HCT116 (cell line): ENCODE results near the gene OR10AG1. TPM values are rescaled to one million over a fixed set of nuclear protein-coding genes. Genes with fewer than 3 reads are reported as not detected.

ENCODE experiments used
- ATAC-seq: fragments of 200-7000 bp; cut with Tn5 transposase; 2 replicates; pipeline ENCODE4 v1.9.1; 2020; ENCODE audit warnings: mild to moderate bottlenecking, moderate library complexity
- BruUV-seq: library from RNA; stranded (reverse); fragments of 400-500 nt; replicated peaks from 2 replicates; lab custom pipeline; 2021; lab: Mats Ljungman, UMichigan
- CTCF ChIA-PET: fragments of 300-600 bp; sonication (Branson Sonifier 250); formaldehyde crosslinking; loops from one replicate; lab custom pipeline; 2021; ENCODE audit warnings: antibody characterized with exemption; lab: Charles Lee
- POLR2A ChIA-PET: fragments of 300-600, 350-600 bp; sonication (Branson Sonifier 250); formaldehyde crosslinking; loops from one replicate; lab custom pipeline; 2021; ENCODE audit warnings: antibody characterized with exemption; lab: Charles Lee
- RAD21 ChIA-PET, 2 experiments: fragments of 300-600 bp; sonication (Branson Sonifier 250); formaldehyde crosslinking; loops; one replicate each; lab custom pipeline; 2023; ENCODE audit warnings: low total read pairs in 2 of 2; ENCODE audit not compliant: uncharacterized antibody in 2 of 2, unreplicated experiment in 2 of 2, low non-redundant PET in 1 of 2; lab: Charles Lee
- DNase-seq: peaks from one replicate; pipeline ENCODE4 v3.0.0-alpha.2; 2010; ENCODE audit warnings: low read depth, low spot score
- H2AFZ ChIP-seq: fragments of 200-600 bp; shearing (Covaris generic), sonication (generic); 2 replicates; pipeline ENCODE4 v1.6.1; 2017; ENCODE audit warnings: low read depth, mixed run types, mixed read lengths, antibody characterized with exemption, low read length; ENCODE audit not compliant: poor library complexity, severe bottlenecking
- H3K27ac ChIP-seq: 2 replicates; pipeline ENCODE4 v1.5.1; 2012; ENCODE audit warnings: low read depth, low read length
- H3K27me3 ChIP-seq: fragments of 200-600 bp; sonication (generic); 2 replicates; pipeline ENCODE4 v1.6.1; 2016; ENCODE audit warnings: mixed run types, low read length, mixed read lengths; ENCODE audit not compliant: insufficient read depth
- H3K36me3 ChIP-seq, 2 experiments: fragments of 200-500 bp in 1 of 2; fragments of 200-600 bp in 1 of 2; sonication (Bioruptor generic) in 1 of 2; sonication (generic) in 1 of 2; 2 replicates each; pipeline versions ENCODE4 v1.5.1 to v1.6.1; 2014 to 2016; ENCODE audit warnings: low read length in 2 of 2, inconsistent platforms in 1 of 2, mixed read lengths in 1 of 2, mixed run types in 1 of 2; ENCODE audit not compliant: insufficient read depth in 2 of 2, control insufficient read depth in 1 of 2
- H3K4me1 ChIP-seq, 2 experiments: fragments of 200-600 bp in 1 of 2; sonication (generic) in 1 of 2; 2 replicates each; pipeline versions ENCODE4 v1.5.1 to v1.6.1; 2012 to 2017; ENCODE audit warnings: low read length in 2 of 2, inconsistent platforms in 1 of 2, mild to moderate bottlenecking in 1 of 2, mixed read lengths in 1 of 2, mixed run types in 1 of 2, moderate library complexity in 1 of 2; ENCODE audit not compliant: insufficient read depth in 2 of 2, control insufficient read depth in 1 of 2
- H3K4me2 ChIP-seq: fragments of 200-600 bp; sonication (generic); 2 replicates; pipeline ENCODE4 v1.6.1; 2017; ENCODE audit warnings: mixed run types, low read length, mixed read lengths
- H3K4me3 ChIP-seq, 2 experiments: fragments of 200-600 bp in 1 of 2; sonication (generic) in 1 of 2; replicated peaks in 1 of 2; 2 replicates each; pipeline ENCODE4 v1.5.1; 2011 to 2016; ENCODE audit warnings: low read length in 2 of 2, control low read depth in 1 of 2, low read depth in 1 of 2, mild to moderate bottlenecking in 1 of 2, mixed read lengths in 1 of 2, mixed run types in 1 of 2
- H3K79me2 ChIP-seq: fragments of 200-600 bp; sonication (generic); 2 replicates; pipeline ENCODE4 v1.6.1; 2017; ENCODE audit warnings: mild to moderate bottlenecking, mixed run types, low read length, moderate library complexity, mixed read lengths; ENCODE audit not compliant: insufficient read depth
- H3K9ac ChIP-seq: fragments of 200-600 bp; sonication (generic); 2 replicates; pipeline ENCODE4 v1.6.1; 2016; ENCODE audit warnings: low read length, mixed read lengths
- H3K9me2 ChIP-seq: fragments of 200-600 bp; sonication (generic), shearing (Covaris generic); 2 replicates; pipeline ENCODE4 v1.6.1; 2017; ENCODE audit warnings: mixed run types, mild to moderate bottlenecking, moderate library complexity; ENCODE audit not compliant: insufficient read depth
- H3K9me3 ChIP-seq, 2 experiments: fragments of 200-500 bp in 1 of 2; fragments of 200-600 bp in 1 of 2; sonication (Bioruptor generic) in 1 of 2; sonication (generic) in 1 of 2; 2 replicates each; pipeline ENCODE4 v1.6.1; 2014 to 2017; ENCODE audit warnings: low read length in 2 of 2, mixed read lengths in 2 of 2, inconsistent platforms in 1 of 2, low read depth in 1 of 2, mild to moderate bottlenecking in 1 of 2, mixed run types in 1 of 2, moderate library complexity in 1 of 2; ENCODE audit not compliant: control insufficient read depth in 1 of 2, insufficient read depth in 1 of 2
- H4K20me1 ChIP-seq: fragments of 200-600 bp; sonication (generic), shearing (Covaris generic); 2 replicates; pipeline ENCODE4 v1.6.1; 2017; ENCODE audit warnings: mixed run types, mild to moderate bottlenecking, moderate library complexity; ENCODE audit not compliant: insufficient read depth
- CBX3 ChIP-seq: IDR thresholded peaks from 2 replicates; pipeline ENCODE4 v1.6.1; 2012; ENCODE audit warnings: low read depth
- CEBPB ChIP-seq: IDR thresholded peaks from 2 replicates; pipeline ENCODE4 v1.6.1; 2012; ENCODE audit warnings: low read depth
- EZH2 ChIP-seq: fragments of 200-600 bp; sonication (generic); IDR thresholded peaks from 2 replicates; pipeline ENCODE4 v1.6.1; 2017; ENCODE audit warnings: antibody characterized with exemption, mixed run types
- FOSL1 ChIP-seq: IDR thresholded peaks from 2 replicates; pipeline ENCODE4 v1.6.1; 2012; ENCODE audit warnings: low read depth
- POLR2A ChIP-seq: IDR thresholded peaks from 2 replicates; pipeline ENCODE4 v1.7.0; 2011; ENCODE audit warnings: borderline replicate concordance; ENCODE audit not compliant: insufficient read depth, insufficient read length; ENCODE audit errors: extremely low read depth
- SIN3A ChIP-seq: IDR thresholded peaks from 2 replicates; pipeline ENCODE4 v1.6.1; 2012; ENCODE audit warnings: low read depth
- SRF ChIP-seq: IDR thresholded peaks from 2 replicates; pipeline ENCODE4 v1.6.1; 2012; ENCODE audit warnings: low read depth
- ZNF274 ChIP-seq: fragments of 200-500 bp; sonication (Bioruptor generic); IDR thresholded peaks from 2 replicates; pipeline ENCODE4 v1.6.1; 2014; ENCODE audit warnings: mild to moderate bottlenecking, low read depth, low read length, inconsistent platforms
- intact Hi-C: fragments of 100-400 bp; cut with micrococcal nuclease; formaldehyde crosslinking; loops from 2 replicates; pipeline ENCODE4 v1.10.0; 2022
- total RNA-seq: library from RNA; stranded (reverse); gene quantifications from one replicate; pipeline ENCODE4 v1.2.1, GENCODE V29; 2021; ENCODE audit not compliant: unreplicated experiment
- TF ChIP-seq, protein P1 (sequence below), 3 experiments: fragments of 200-600 bp in 1 of 3; sonication (generic) in 1 of 3; IDR thresholded peaks in 2 of 3; conservative IDR thresholded peaks in 1 of 3; 2 replicates each; pipeline ENCODE4 v1.5.1; 2012 to 2017; ENCODE audit warnings: low read depth in 2 of 3, low read length in 2 of 3, antibody characterized with exemption in 1 of 3, borderline replicate concordance in 1 of 3, control low read depth in 1 of 3, mild to moderate bottlenecking in 1 of 3, mixed read lengths in 1 of 3, mixed run types in 1 of 3, moderate library complexity in 1 of 3; ENCODE audit not compliant: insufficient read depth in 1 of 3
- TF ChIP-seq, protein P2 (sequence below): IDR thresholded peaks from 2 replicates; pipeline ENCODE4 v1.6.1; 2012
- TF ChIP-seq, protein P3 (sequence below): IDR thresholded peaks from 2 replicates; pipeline ENCODE4 v1.6.1; 2012; ENCODE audit warnings: low read depth
- TF ChIP-seq, protein P4 (sequence below): IDR thresholded peaks from 2 replicates; pipeline ENCODE4 v1.6.1; 2012

OR10AG1 gene
- total RNA-seq, 1 experiment from 2014 or later: not detected

DNA sequence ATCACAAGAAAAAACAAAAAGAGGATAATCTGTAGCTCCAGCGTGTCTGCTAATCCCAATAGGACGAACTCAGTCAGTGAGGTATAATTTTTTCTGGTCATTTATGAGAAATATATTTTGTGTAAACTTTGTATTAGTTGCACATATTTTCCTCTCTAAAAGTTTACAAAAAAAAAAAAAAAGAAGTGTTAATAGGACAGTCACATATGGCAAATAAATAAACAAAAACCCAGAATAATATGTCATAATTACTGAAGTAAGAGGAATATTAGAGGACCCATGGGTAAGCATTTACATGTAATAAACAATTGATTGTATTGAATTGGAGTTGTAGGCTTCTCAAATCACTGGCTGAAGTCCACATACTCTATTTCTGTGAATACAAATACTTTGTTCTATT, 24.8 kb upstream of the OR10AG1 start, which contains the start of gene OR5F1:
TSS of gene OR5F1 (minus strand) at position 101 of the 400 bp plus-strand sequence. CDS start at position 101, 0 bp downstream.
- Histone ChIP-seq H3K36me3 (no peaks in the 10 kb centered on the region), H3K9me3 (peaks cover 0 to 12% of the 10 kb centered on the region in 2 experiments; a peak in 2 of 4 replicates), H4K20me1 (no peaks in the 10 kb centered on the region), H3K9ac (no peak within 1 kb of the TSS), H3K4me3 (no peak within 1 kb of the TSS), H3K79me2 (no peaks in the 10 kb centered on the region), H2AFZ (no peak within 1 kb of the TSS), H3K9me2 (no peaks in the 10 kb centered on the region), H3K27ac (no peak within 1 kb of the TSS), H3K4me2 (no peak within 1 kb of the TSS), H3K27me3 (no peaks in the 10 kb centered on the region), H3K4me1 (no peaks in the 10 kb centered on the region)
- intact Hi-C loops: no loop called here
- CTCF ChIA-PET: no interaction called here
- TF ChIP-seq ZNF274 (no peak), SRF (no peak), CBX3 (no peak), CEBPB (no peak), POLR2A (no peak), SIN3A (no peak), EZH2 (no peak), FOSL1 (no peak)
- TF ChIP-seq, protein P1, sequence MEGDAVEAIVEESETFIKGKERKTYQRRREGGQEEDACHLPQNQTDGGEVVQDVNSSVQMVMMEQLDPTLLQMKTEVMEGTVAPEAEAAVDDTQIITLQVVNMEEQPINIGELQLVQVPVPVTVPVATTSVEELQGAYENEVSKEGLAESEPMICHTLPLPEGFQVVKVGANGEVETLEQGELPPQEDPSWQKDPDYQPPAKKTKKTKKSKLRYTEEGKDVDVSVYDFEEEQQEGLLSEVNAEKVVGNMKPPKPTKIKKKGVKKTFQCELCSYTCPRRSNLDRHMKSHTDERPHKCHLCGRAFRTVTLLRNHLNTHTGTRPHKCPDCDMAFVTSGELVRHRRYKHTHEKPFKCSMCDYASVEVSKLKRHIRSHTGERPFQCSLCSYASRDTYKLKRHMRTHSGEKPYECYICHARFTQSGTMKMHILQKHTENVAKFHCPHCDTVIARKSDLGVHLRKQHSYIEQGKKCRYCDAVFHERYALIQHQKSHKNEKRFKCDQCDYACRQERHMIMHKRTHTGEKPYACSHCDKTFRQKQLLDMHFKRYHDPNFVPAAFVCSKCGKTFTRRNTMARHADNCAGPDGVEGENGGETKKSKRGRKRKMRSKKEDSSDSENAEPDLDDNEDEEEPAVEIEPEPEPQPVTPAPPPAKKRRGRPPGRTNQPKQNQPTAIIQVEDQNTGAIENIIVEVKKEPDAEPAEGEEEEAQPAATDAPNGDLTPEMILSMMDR (IDR thresholded peaks at IDR 0.05 in 2 of 3, conservative IDR thresholded peaks at IDR 0.05 in 1 of 3; ENCODE audit: borderline replicate concordance in 1 of 3, insufficient read depth in 1 of 3, low read depth in 2 of 3, low read length in 2 of 3): no peak
- TF ChIP-seq, protein P2, sequence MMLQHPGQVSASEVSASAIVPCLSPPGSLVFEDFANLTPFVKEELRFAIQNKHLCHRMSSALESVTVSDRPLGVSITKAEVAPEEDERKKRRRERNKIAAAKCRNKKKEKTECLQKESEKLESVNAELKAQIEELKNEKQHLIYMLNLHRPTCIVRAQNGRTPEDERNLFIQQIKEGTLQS: no peak
- TF ChIP-seq, protein P3, sequence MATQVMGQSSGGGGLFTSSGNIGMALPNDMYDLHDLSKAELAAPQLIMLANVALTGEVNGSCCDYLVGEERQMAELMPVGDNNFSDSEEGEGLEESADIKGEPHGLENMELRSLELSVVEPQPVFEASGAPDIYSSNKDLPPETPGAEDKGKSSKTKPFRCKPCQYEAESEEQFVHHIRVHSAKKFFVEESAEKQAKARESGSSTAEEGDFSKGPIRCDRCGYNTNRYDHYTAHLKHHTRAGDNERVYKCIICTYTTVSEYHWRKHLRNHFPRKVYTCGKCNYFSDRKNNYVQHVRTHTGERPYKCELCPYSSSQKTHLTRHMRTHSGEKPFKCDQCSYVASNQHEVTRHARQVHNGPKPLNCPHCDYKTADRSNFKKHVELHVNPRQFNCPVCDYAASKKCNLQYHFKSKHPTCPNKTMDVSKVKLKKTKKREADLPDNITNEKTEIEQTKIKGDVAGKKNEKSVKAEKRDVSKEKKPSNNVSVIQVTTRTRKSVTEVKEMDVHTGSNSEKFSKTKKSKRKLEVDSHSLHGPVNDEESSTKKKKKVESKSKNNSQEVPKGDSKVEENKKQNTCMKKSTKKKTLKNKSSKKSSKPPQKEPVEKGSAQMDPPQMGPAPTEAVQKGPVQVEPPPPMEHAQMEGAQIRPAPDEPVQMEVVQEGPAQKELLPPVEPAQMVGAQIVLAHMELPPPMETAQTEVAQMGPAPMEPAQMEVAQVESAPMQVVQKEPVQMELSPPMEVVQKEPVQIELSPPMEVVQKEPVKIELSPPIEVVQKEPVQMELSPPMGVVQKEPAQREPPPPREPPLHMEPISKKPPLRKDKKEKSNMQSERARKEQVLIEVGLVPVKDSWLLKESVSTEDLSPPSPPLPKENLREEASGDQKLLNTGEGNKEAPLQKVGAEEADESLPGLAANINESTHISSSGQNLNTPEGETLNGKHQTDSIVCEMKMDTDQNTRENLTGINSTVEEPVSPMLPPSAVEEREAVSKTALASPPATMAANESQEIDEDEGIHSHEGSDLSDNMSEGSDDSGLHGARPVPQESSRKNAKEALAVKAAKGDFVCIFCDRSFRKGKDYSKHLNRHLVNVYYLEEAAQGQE: no peak
- TF ChIP-seq, protein P4, sequence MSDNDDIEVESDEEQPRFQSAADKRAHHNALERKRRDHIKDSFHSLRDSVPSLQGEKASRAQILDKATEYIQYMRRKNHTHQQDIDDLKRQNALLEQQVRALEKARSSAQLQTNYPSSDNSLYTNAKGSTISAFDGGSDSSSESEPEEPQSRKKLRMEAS: no peak
- ATAC-seq (no peak), DNase-seq (no peak)
- BruUV-seq: no TSS peak
- POLR2A ChIA-PET: no interaction called here
- RAD21 ChIA-PET: no interaction called here
